Measurements from ENCODE around the gene SLC16A8.

The SLC16A8 gene

GRCh38 chr22:38031491-38031890, 52.5 kb downstream of the SLC16A8 start:
- Mint-ChIP-seq H3K27me3 (ENCODE audit: low read depth) (no peaks in the 10 kb centered on the region), H3K4me1 (ENCODE audit: low read depth) (no peaks in the 10 kb centered on the region), H3K36me3 (ENCODE audit: low read depth) (no peaks in the 10 kb centered on the region), H3K4me3 (no peak overlapping the region), H3K27ac (no peak overlapping the region), H3K9me3 (no peaks in the 10 kb centered on the region)
- DNase-seq (ENCODE audit: low spot score), result no peak

GRCh38 chr22:38030311-38031133, 53.5 kb downstream of the SLC16A8 start:
- no peaks in the 10 kb centered on the region for H3K27me3 Mint-ChIP-seq (ENCODE audit: low read depth)
- no peaks in the 10 kb centered on the region for H3K4me1 Mint-ChIP-seq (ENCODE audit: low read depth)
- no peak for DNase-seq (ENCODE audit: low spot score)
- no peak overlapping the region for H3K4me3 Mint-ChIP-seq
- no peaks in the 10 kb centered on the region for H3K36me3 Mint-ChIP-seq (ENCODE audit: low read depth)
- no peaks in the 10 kb centered on the region for H3K9me3 Mint-ChIP-seq
- no peak overlapping the region for H3K27ac Mint-ChIP-seq

GRCh38 chr22:38029901-38030300, 54.1 kb downstream of the SLC16A8 start:
- H3K9me3 Mint-ChIP-seq, result no peaks in the 10 kb centered on the region
- no peak for DNase-seq (ENCODE audit: low spot score)
- no peaks in the 10 kb centered on the region for H3K36me3 Mint-ChIP-seq (ENCODE audit: low read depth)
- H3K27ac Mint-ChIP-seq, result no peak overlapping the region
- no peaks in the 10 kb centered on the region for H3K4me1 Mint-ChIP-seq (ENCODE audit: low read depth)
- no peak overlapping the region for H3K4me3 Mint-ChIP-seq
- no peaks in the 10 kb centered on the region for H3K27me3 Mint-ChIP-seq (ENCODE audit: low read depth)

DNA sequence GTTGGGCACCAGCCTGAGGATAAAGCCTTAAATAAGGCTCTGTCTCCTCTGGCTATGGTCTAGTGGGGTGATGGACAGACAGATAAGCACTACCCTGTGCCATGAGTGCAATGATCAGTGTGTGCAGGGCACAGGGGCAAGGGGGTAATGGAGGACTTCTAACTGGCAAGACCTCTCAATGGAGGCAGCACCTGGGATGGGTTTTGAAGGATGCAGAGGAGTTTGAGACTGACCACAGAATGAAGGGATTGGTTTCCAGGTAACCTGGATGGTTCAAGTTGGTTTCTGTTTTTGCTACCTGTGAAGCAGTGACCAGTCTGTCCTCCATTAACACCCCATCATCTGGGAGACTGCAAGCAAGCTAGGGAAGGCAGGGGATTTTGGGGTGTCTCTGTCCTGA, 54.6 kb downstream of the SLC16A8 start:
- Mint-ChIP-seq H3K4me3 (no peak overlapping the region), H3K27me3 (ENCODE audit: low read depth) (no peaks in the 10 kb centered on the region), H3K4me1 (ENCODE audit: low read depth) (no peaks in the 10 kb centered on the region)

GRCh38 chr22:38028344-38029130, 55.4 kb downstream of the SLC16A8 start:
- no peak for DNase-seq (ENCODE audit: low spot score)
- Mint-ChIP-seq H3K27me3 (ENCODE audit: low read depth) (no peaks in the 10 kb centered on the region), H3K4me1 (ENCODE audit: low read depth) (no peaks in the 10 kb centered on the region), H3K4me3 (no peak overlapping the region), H3K9me3 (no peaks in the 10 kb centered on the region), H3K36me3 (ENCODE audit: low read depth) (no peaks in the 10 kb centered on the region), H3K27ac (no peak overlapping the region)

More for the DNA sequence above, 54.6 kb downstream of the SLC16A8 start:
- no peak for DNase-seq (ENCODE audit: low spot score)
- Mint-ChIP-seq H3K36me3 (ENCODE audit: low read depth) (no peaks in the 10 kb centered on the region), H3K9me3 (no peaks in the 10 kb centered on the region), H3K27ac (no peak overlapping the region)
